Neuronal stem cell (in vitro differentiated cells): ENCODE data around the gene EXPH5.

Experiments used
- DNase-seq: peaks from one replicate; pipeline ENCODE4 v3.0.0-alpha.2; 2013; ENCODE audit warnings: low spot score
- H2AFZ ChIP-seq: one replicate; pipeline ENCODE4 v1.6.1; 2013; ENCODE audit warnings: mild to moderate bottlenecking, low read length, inconsistent platforms
- H2AK5ac ChIP-seq: 2 replicates; pipeline ENCODE4 v1.6.1; 2013; ENCODE audit warnings: low read depth, mild to moderate bottlenecking, inconsistent platforms, low read length, moderate library complexity, mixed read lengths
- H2BK120ac ChIP-seq: 2 replicates; pipeline ENCODE4 v1.6.1; 2013; ENCODE audit warnings: low read depth, mild to moderate bottlenecking, inconsistent platforms, low read length, moderate library complexity, mixed read lengths
- H2BK12ac ChIP-seq: one replicate; pipeline ENCODE4 v1.6.1; 2013; ENCODE audit warnings: low read length, inconsistent platforms
- H2BK15ac ChIP-seq: 2 replicates; pipeline ENCODE4 v1.6.1; 2013; ENCODE audit warnings: mild to moderate bottlenecking, low read length, inconsistent platforms, mixed read lengths
- H2BK5ac ChIP-seq: one replicate; pipeline ENCODE4 v1.6.1; 2013; ENCODE audit warnings: inconsistent platforms, mild to moderate bottlenecking, low read length, moderate library complexity
- H3K14ac ChIP-seq: one replicate; pipeline ENCODE4 v1.6.1; 2013; ENCODE audit warnings: low read length, inconsistent platforms
- H3K18ac ChIP-seq: 2 replicates; pipeline ENCODE4 v1.6.1; 2013; ENCODE audit warnings: low read length, inconsistent platforms
- H3K23ac ChIP-seq: 2 replicates; pipeline ENCODE4 v1.6.1; 2013; ENCODE audit warnings: low read depth, mild to moderate bottlenecking, mixed read lengths, low read length, inconsistent platforms; ENCODE audit not compliant: poor library complexity
- H3K27ac ChIP-seq: replicated peaks from 3 replicates; pipeline ENCODE4 v1.5.1; 2013; ENCODE audit warnings: low read length, inconsistent platforms
- H3K27me3 ChIP-seq, 3 experiments: 2 replicates each; pipeline ENCODE4 v1.6.1; 2013; ENCODE audit warnings: low read length in 3 of 3, mild to moderate bottlenecking in 2 of 3, inconsistent platforms in 1 of 3, low read depth in 1 of 3, mixed read lengths in 1 of 3, moderate library complexity in 1 of 3; ENCODE audit not compliant: control insufficient read depth in 3 of 3, insufficient read depth in 3 of 3
- H3K36me3 ChIP-seq, 2 donors: replicated peaks in 1 of 2; 2 replicates each; pipeline ENCODE4 v1.6.1; 2013; ENCODE audit warnings: low read length in 2 of 2; ENCODE audit not compliant: control insufficient read depth in 2 of 2, insufficient read depth in 2 of 2
- H3K4ac ChIP-seq: 2 replicates; pipeline ENCODE4 v1.6.1; 2013; ENCODE audit warnings: inconsistent platforms, mild to moderate bottlenecking, low read length, moderate library complexity
- H3K4me1 ChIP-seq, 2 donors: 1 replicate in 1 of 2; 2 replicates in 1 of 2; pipeline ENCODE4 v1.6.1; 2013; ENCODE audit warnings: low read length in 2 of 2, low read depth in 1 of 2; ENCODE audit not compliant: control insufficient read depth in 2 of 2, insufficient read depth in 1 of 2
- H3K4me2 ChIP-seq: one replicate; pipeline ENCODE4 v1.6.1; 2013; ENCODE audit warnings: mild to moderate bottlenecking, low read length, inconsistent platforms; ENCODE audit not compliant: insufficient read depth, poor library complexity, severe bottlenecking
- H3K4me3 ChIP-seq, 2 donors: 2 replicates each; pipeline ENCODE4 v1.5.1; 2013; ENCODE audit warnings: low read length in 2 of 2, mild to moderate bottlenecking in 2 of 2, inconsistent platforms in 1 of 2, moderate library complexity in 1 of 2
- H3K79me1 ChIP-seq: one replicate; pipeline ENCODE4 v1.6.1; 2013; ENCODE audit warnings: low read depth, mild to moderate bottlenecking, inconsistent platforms, low read length, moderate library complexity
- H3K9ac ChIP-seq: one replicate; pipeline ENCODE4 v1.6.1; 2013; ENCODE audit warnings: mild to moderate bottlenecking, low read depth, low read length, inconsistent platforms; ENCODE audit not compliant: poor library complexity
- H3K9me3 ChIP-seq, 2 donors: replicated peaks in 1 of 2; 2 replicates each; pipeline versions ENCODE3 to v1.6.1; 2013; ENCODE audit warnings: low read length in 2 of 2, mild to moderate bottlenecking in 2 of 2, inconsistent platforms in 1 of 2, low read depth in 1 of 2, mixed read lengths in 1 of 2, moderate library complexity in 1 of 2; ENCODE audit not compliant: control insufficient read depth in 2 of 2, insufficient read depth in 1 of 2
- H4K8ac ChIP-seq: one replicate; pipeline ENCODE4 v1.6.1; 2013; ENCODE audit warnings: low read depth, mild to moderate bottlenecking, inconsistent platforms, low read length, moderate library complexity
- H4K91ac ChIP-seq: one replicate; pipeline ENCODE4 v1.6.1; 2013; ENCODE audit warnings: low read length, low read depth, mild to moderate bottlenecking, inconsistent platforms; ENCODE audit not compliant: poor library complexity
- WGBS, 2 donors: extraction: QIAGEN DNeasy Blood & Tissue Kit; methylation state at CpG; one replicate each; pipeline ENCODE4 v1.1.7; 2013; ENCODE audit warnings: missing lambda C conversion rate in 2 of 2, mixed read lengths in 1 of 2; ENCODE audit not compliant: insufficient read length in 2 of 2, insufficient replicate concordance in 1 of 2; ENCODE audit errors: extremely low coverage in 2 of 2; 5-methylcytosine and 5-hydroxymethylcytosine counted together

Gene EXPH5

GRCh38 chr11:108536783-108537182, 56.8 kb downstream of the EXPH5 start:
- Histone ChIP-seq H3K4me1 (peaks cover 8 to 9% of the 10 kb centered on the region in 2 donors), H3K4me3 (no peak overlapping the region), H3K4ac (no peak overlapping the region), H2BK12ac (no peak overlapping the region), H3K79me1 (no peaks in the 10 kb centered on the region), H3K27me3 (no peaks in the 10 kb centered on the region), H2BK15ac (no peak overlapping the region), H2BK5ac (no peak overlapping the region), H3K36me3 (no peaks in the 10 kb centered on the region), H3K18ac (no peak overlapping the region), H3K9ac (no peak overlapping the region), H3K14ac (no peak overlapping the region), H2AFZ (no peak overlapping the region), H2AK5ac (no peak overlapping the region), H3K9me3 (no peaks in the 10 kb centered on the region), H3K4me2 (no peak overlapping the region), H3K27ac (no peak overlapping the region), H4K8ac (no peak overlapping the region), H3K23ac (no peak overlapping the region), H4K91ac (no peak overlapping the region), H2BK120ac (no peak overlapping the region)
- WGBS, 2 donors = no CpG with 5 or more reads among the region's 5 CpGs
- no peak for DNase-seq

- DNase-seq = no peak
- H4K91ac ChIP-seq = no peak overlapping the region
These were observed 58.1 kb downstream of the EXPH5 start for GRCh38 chr11:108535384-108535955.

GRCh38 chr11:108534274-108534882, 59.2 kb downstream of the EXPH5 start:
- Histone ChIP-seq H2AFZ (no peak overlapping the region), H3K79me1 (no peaks in the 10 kb centered on the region), H3K4me1 (peaks cover 8 to 9% of the 10 kb centered on the region in 2 donors), H2AK5ac (no peak overlapping the region), H3K27me3 (no peaks in the 10 kb centered on the region), H3K4me3 (no peak overlapping the region), H3K27ac (no peak overlapping the region), H4K91ac (no peak overlapping the region), H2BK15ac (no peak overlapping the region), H4K8ac (no peak overlapping the region), H2BK120ac (no peak overlapping the region), H3K9me3 (no peaks in the 10 kb centered on the region), H3K23ac (no peak overlapping the region), H3K4ac (no peak overlapping the region), H2BK12ac (no peak overlapping the region), H3K9ac (no peak overlapping the region), H3K4me2 (no peak overlapping the region), H2BK5ac (no peak overlapping the region), H3K18ac (no peak overlapping the region), H3K14ac (no peak overlapping the region), H3K36me3 (no peaks in the 10 kb centered on the region)
- WGBS, 2 donors = no CpG with 5 or more reads among the region's 2 CpGs
- DNase-seq = no peak

More at GRCh38 chr11:108535384-108535955, 58.1 kb downstream of the EXPH5 start:
- Histone ChIP-seq H2BK5ac (no peak overlapping the region), H3K14ac (no peak overlapping the region), H3K4me1 (peaks cover 8 to 9% of the 10 kb centered on the region in 2 donors), H3K36me3 (no peaks in the 10 kb centered on the region), H3K9me3 (no peaks in the 10 kb centered on the region), H3K27ac (no peak overlapping the region), H3K18ac (no peak overlapping the region), H2AK5ac (no peak overlapping the region), H3K4me2 (no peak overlapping the region), H3K4ac (no peak overlapping the region), H3K79me1 (no peaks in the 10 kb centered on the region), H3K27me3 (no peaks in the 10 kb centered on the region), H3K9ac (no peak overlapping the region), H4K8ac (no peak overlapping the region), H3K4me3 (no peak overlapping the region), H2AFZ (no peak overlapping the region), H2BK12ac (no peak overlapping the region), H3K23ac (no peak overlapping the region), H2BK15ac (no peak overlapping the region), H2BK120ac (no peak overlapping the region)
- WGBS, 2 donors = no CpG with 5 or more reads among the region's 6 CpGs

- Histone ChIP-seq H3K79me1 (no peaks in the 10 kb centered on the region), H2BK12ac (no peak overlapping the region), H2BK5ac (no peak overlapping the region), H3K4ac (no peak overlapping the region), H3K36me3 (no peaks in the 10 kb centered on the region), H2BK15ac (no peak overlapping the region), H2AK5ac (no peak overlapping the region), H2AFZ (no peak overlapping the region), H3K27ac (no peak overlapping the region), H3K9ac (no peak overlapping the region), H3K27me3 (no peaks in the 10 kb centered on the region), H3K14ac (no peak overlapping the region), H3K4me1 (no peaks in the 10 kb centered on the region), H3K18ac (no peak overlapping the region), H4K91ac (no peak overlapping the region), H3K9me3 (no peaks in the 10 kb centered on the region), H3K23ac (no peak overlapping the region), H3K4me2 (no peak overlapping the region), H4K8ac (no peak overlapping the region), H2BK120ac (no peak overlapping the region), H3K4me3 (peak overlapping the region in 1 of 2 donors; percentile 45)
- no CpG with 5 or more reads among the region's 5 CpGs for WGBS, 2 donors
- no peak for DNase-seq
These were observed 63.1 kb downstream of the EXPH5 start for GRCh38 chr11:108530426-108530825.
